MM.1S (cell line): ENCODE data around the gene TMEM33.

ENCODE experiments used
- EZH2 ChIP-seq: fragments of 300-600 bp; sonication (generic); optimal IDR thresholded peaks from 2 replicates; pipeline ENCODE3; 2017; ENCODE audit warnings: low read depth, mild to moderate bottlenecking, antibody characterized with exemption, low read length, mixed read lengths
- EZH2phosphoT487 ChIP-seq: fragments of 300-600 bp; sonication (generic); IDR thresholded peaks from 2 replicates; pipeline ENCODE4 v1.6.1; 2018; ENCODE audit warnings: antibody characterized with exemption, low read length
- TF ChIP-seq, protein P1 (sequence below): fragments of 300-600 bp; sonication (generic); IDR thresholded peaks from 2 replicates; pipeline ENCODE4 v1.5.1; 2016; ENCODE audit warnings: antibody characterized with exemption, low read length, mixed read lengths

DNA sequence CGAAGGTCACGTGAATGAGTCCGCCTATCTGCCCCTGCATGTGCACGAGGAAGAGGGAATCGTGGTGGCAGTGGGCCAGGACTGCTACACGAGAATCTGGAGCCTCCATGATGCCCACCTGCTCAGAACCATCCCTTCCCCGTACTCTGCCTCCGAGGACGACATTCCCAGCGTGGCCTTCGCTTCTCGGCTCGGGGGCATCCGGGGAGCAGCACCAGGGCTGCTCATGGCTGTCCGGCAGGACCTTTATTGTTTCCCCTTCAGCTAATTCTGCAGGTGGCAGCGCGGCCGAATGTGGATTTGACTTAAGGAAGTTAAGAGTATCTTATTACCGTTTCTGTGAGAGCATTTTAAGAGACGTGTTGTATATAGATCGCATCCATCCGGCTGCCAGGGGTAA, 47.5 kb downstream of the TMEM33 start:
- TF ChIP-seq, protein P1, sequence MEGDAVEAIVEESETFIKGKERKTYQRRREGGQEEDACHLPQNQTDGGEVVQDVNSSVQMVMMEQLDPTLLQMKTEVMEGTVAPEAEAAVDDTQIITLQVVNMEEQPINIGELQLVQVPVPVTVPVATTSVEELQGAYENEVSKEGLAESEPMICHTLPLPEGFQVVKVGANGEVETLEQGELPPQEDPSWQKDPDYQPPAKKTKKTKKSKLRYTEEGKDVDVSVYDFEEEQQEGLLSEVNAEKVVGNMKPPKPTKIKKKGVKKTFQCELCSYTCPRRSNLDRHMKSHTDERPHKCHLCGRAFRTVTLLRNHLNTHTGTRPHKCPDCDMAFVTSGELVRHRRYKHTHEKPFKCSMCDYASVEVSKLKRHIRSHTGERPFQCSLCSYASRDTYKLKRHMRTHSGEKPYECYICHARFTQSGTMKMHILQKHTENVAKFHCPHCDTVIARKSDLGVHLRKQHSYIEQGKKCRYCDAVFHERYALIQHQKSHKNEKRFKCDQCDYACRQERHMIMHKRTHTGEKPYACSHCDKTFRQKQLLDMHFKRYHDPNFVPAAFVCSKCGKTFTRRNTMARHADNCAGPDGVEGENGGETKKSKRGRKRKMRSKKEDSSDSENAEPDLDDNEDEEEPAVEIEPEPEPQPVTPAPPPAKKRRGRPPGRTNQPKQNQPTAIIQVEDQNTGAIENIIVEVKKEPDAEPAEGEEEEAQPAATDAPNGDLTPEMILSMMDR = no peak
- TF ChIP-seq EZH2 = no peak
- TF ChIP-seq EZH2phosphoT487 = no peak
